Suprapubic skin (tissue), 4 donors: ENCODE results near the gene CPN2. TPM values are rescaled to one million over a fixed set of nuclear protein-coding genes. Genes with fewer than 3 reads are reported as not detected.

Experiments used
- DNase-seq, 2 donors: peaks; one replicate each; pipeline ENCODE4 v3.0.0-alpha.2; 2019; ENCODE audit warnings: low spot score in 2 of 2
- H3K27ac ChIP-seq: fragments of 200-600 bp; sonication (generic); one replicate; pipeline ENCODE4 v1.5.1; 2019
- H3K27me3 ChIP-seq: fragments of 200-600 bp; sonication (generic); one replicate; pipeline ENCODE4 v1.5.1; 2019
- H3K36me3 ChIP-seq: fragments of 200-600 bp; sonication (generic); one replicate; pipeline ENCODE4 v1.5.1; 2019
- H3K4me1 ChIP-seq: fragments of 200-600 bp; sonication (generic); one replicate; pipeline ENCODE4 v1.5.1; 2019
- H3K4me3 ChIP-seq: fragments of 200-600 bp; sonication (generic); one replicate; pipeline ENCODE4 v1.5.1; 2019; ENCODE audit warnings: mild to moderate bottlenecking
- H3K9me3 ChIP-seq: fragments of 200-600 bp; sonication (generic); one replicate; pipeline ENCODE4 v1.5.1; 2019
- CTCF ChIP-seq, 2 donors: fragments of 200-600 bp in 1 of 2; fragments of 450-650 bp in 1 of 2; sonication (generic) in 1 of 2; IDR thresholded peaks; one replicate each; pipeline ENCODE4 v1.5.1; 2016 to 2019; ENCODE audit warnings: antibody characterized with exemption in 2 of 2, mild to moderate bottlenecking in 1 of 2, moderate library complexity in 1 of 2
- EP300 ChIP-seq: sonication (generic); formaldehyde crosslinking; IDR thresholded peaks from one replicate; pipeline ENCODE4 v1.6.1; 2017; ENCODE audit warnings: antibody characterized with exemption
- POLR2A ChIP-seq, 2 donors: fragments of 450-650 bp; IDR thresholded peaks; one replicate each; pipeline ENCODE4 v1.6.1; 2017; ENCODE audit warnings: antibody characterized with exemption in 2 of 2, mild to moderate bottlenecking in 2 of 2, moderate library complexity in 2 of 2
- POLR2AphosphoS5 ChIP-seq, 3 donors: sonication (generic); formaldehyde crosslinking; IDR thresholded peaks; one replicate each; pipeline ENCODE4 v1.6.1; 2017; ENCODE audit warnings: antibody characterized with exemption in 3 of 3
- WGBS: methylation state at CpG from one replicate; pipeline ENCODE4 v1.1.5; 2018; 5-methylcytosine and 5-hydroxymethylcytosine counted together
- total RNA-seq, 4 donors: library from RNA; depleted of rRNA; stranded (reverse); fragments of >200 nt; gene quantifications; one replicate each; pipeline ENCODE4 v1.1.0, GENCODE V29; 2016

The CPN2 gene
- total RNA-seq, 4 donors from 2014 or later = not detected

- 74% methylated on average over 4 of the region's 6 CpGs for WGBS
- Histone ChIP-seq H3K4me1 (no peaks in the 10 kb centered on the region), H3K27me3 (no peaks in the 10 kb centered on the region), H3K4me3 (no peak overlapping the region), H3K27ac (no peak overlapping the region), H3K36me3 (no peaks in the 10 kb centered on the region), H3K9me3 (no peaks in the 10 kb centered on the region)
- no peak for DNase-seq
- TF ChIP-seq EP300 = no peak
- no peak for TF ChIP-seq CTCF (IDR thresholded peaks at IDR 0.05)
- TF ChIP-seq POLR2AphosphoS5 (IDR thresholded peaks at IDR 0.05) = no peak
- no peak for TF ChIP-seq POLR2A (IDR thresholded peaks at IDR 0.05)
Observed at GRCh38 chr3:194348354-194348753, 2.8 kb downstream of the CPN2 start.

- Histone ChIP-seq H3K27me3 (no peaks in the 10 kb centered on the region), H3K36me3 (no peaks in the 10 kb centered on the region), H3K4me3 (no peak overlapping the region), H3K4me1 (no peaks in the 10 kb centered on the region), H3K9me3 (no peaks in the 10 kb centered on the region), H3K27ac (no peak overlapping the region)
- no peak for DNase-seq
- TF ChIP-seq EP300 (no peak), CTCF (IDR thresholded peaks at IDR 0.05) (no peak), POLR2AphosphoS5 (IDR thresholded peaks at IDR 0.05) (no peak), POLR2A (IDR thresholded peaks at IDR 0.05) (no peak)
- WGBS = 74% methylated on average over 4 of the region's 5 CpGs
Observed at GRCh38 chr3:194346621-194347020, 4.5 kb downstream of the CPN2 start.

GRCh38 chr3:194346035-194346434 is 5.1 kb downstream of the CPN2 start:
- H3K4me1 ChIP-seq = no peaks in the 10 kb centered on the region
- H3K36me3 ChIP-seq = no peaks in the 10 kb centered on the region
- no peak overlapping the region for H3K4me3 ChIP-seq
- DNase-seq = no peak
- H3K9me3 ChIP-seq = no peaks in the 10 kb centered on the region
- no peaks in the 10 kb centered on the region for H3K27me3 ChIP-seq
- H3K27ac ChIP-seq = no peak overlapping the region
- 84% methylated on average over 8 of the region's 9 CpGs for WGBS
- no peak for TF ChIP-seq POLR2A (IDR thresholded peaks at IDR 0.05)

GRCh38 chr3:194344012-194344411 is 7.1 kb downstream of the CPN2 start:
- no peak overlapping the region for H3K4me3 ChIP-seq
- no peaks in the 10 kb centered on the region for H3K4me1 ChIP-seq
- H3K27me3 ChIP-seq = no peaks in the 10 kb centered on the region
- no peaks in the 10 kb centered on the region for H3K36me3 ChIP-seq
- TF ChIP-seq CTCF (IDR thresholded peaks at IDR 0.05) = peak; percentile 72 to 95
- TF ChIP-seq POLR2A (IDR thresholded peaks at IDR 0.05) = no peak
- H3K9me3 ChIP-seq = no peaks in the 10 kb centered on the region
- no peak for DNase-seq
- H3K27ac ChIP-seq = no peak overlapping the region
- WGBS = 50% methylated on average over 9 of the region's 9 CpGs

- Histone ChIP-seq H3K27me3 (no peaks in the 10 kb centered on the region), H3K27ac (no peak overlapping the region), H3K36me3 (no peaks in the 10 kb centered on the region), H3K9me3 (no peaks in the 10 kb centered on the region), H3K4me1 (no peaks in the 10 kb centered on the region), H3K4me3 (no peak overlapping the region)
- TF ChIP-seq CTCF (IDR thresholded peaks at IDR 0.05) (no peak), POLR2AphosphoS5 (IDR thresholded peaks at IDR 0.05) (no peak), POLR2A (IDR thresholded peaks at IDR 0.05) (no peak), EP300 (no peak)
- WGBS = 79% methylated on average over 2 of the region's 2 CpGs
- DNase-seq = no peak
Observed at GRCh38 chr3:194343561-194343893, 7.6 kb downstream of the CPN2 start.

GRCh38 chr3:194342861-194343560 is 8.1 kb downstream of the CPN2 start:
- no peak for DNase-seq
- no peak overlapping the region for H3K4me3 ChIP-seq
- no peaks in the 10 kb centered on the region for H3K9me3 ChIP-seq
- no peaks in the 10 kb centered on the region for H3K36me3 ChIP-seq
- no peaks in the 10 kb centered on the region for H3K4me1 ChIP-seq
- TF ChIP-seq EP300 = no peak
- TF ChIP-seq POLR2AphosphoS5 (IDR thresholded peaks at IDR 0.05) = no peak
- no peak overlapping the region for H3K27ac ChIP-seq
- H3K27me3 ChIP-seq = no peaks in the 10 kb centered on the region
- WGBS = 86% methylated on average over 9 of the region's 9 CpGs
